GM23248 (cell line): ENCODE measurements around the gene LRFN3.

Source experiments
- EZH2 ChIP-seq: fragments of 200-600 bp; sonication (generic); IDR thresholded peaks from 2 replicates; pipeline ENCODE4 v1.6.1; 2018; ENCODE audit warnings: antibody characterized with exemption, mild to moderate bottlenecking; ENCODE audit not compliant: insufficient read depth, poor library complexity, severe bottlenecking
- EZH2phosphoT487 ChIP-seq: fragments of 200-600 bp; sonication (generic); IDR thresholded peaks from 2 replicates; pipeline ENCODE4 v1.6.1; 2018; ENCODE audit warnings: antibody characterized with exemption, moderate library complexity, mild to moderate bottlenecking, low read depth; ENCODE audit not compliant: insufficient read depth

DNA sequence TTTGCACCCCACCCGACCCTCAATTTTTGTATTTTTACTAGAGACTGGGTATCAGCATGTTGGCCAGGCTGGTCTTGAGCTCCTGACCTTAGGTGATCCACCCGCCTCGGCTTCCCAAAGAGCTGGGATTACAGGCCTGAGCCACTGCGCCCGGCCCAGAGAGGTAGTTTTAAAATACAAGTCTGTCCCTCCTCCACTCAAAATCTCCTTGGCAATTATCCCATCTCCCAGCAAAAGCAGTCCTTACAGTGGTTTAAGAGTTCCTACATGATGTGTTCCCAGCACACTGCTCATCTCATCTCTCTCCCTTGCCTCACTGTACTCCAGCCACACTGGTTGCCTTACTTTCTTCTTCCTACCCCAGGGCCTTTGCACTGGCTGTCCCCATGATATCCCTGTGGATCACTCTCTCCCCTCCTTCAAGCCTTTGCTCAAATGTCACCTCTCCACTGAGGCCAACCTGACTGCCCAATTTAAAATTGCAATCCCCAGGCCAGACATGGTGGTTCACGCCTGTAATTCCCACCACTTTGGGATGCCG, 24.3 kb downstream of the LRFN3 start:
- TF ChIP-seq EZH2 (no peak), EZH2phosphoT487 (no peak)
